GM12878 (cell line): ENCODE results near the gene DAZAP2. TPM values are rescaled to one million over a fixed set of nuclear protein-coding genes. Genes with fewer than 3 reads are reported as not detected.

Experiments
- CBX3 ChIP-seq: fragments of 200-600 bp; sonication (generic); IDR thresholded peaks from 2 replicates; pipeline ENCODE4 v1.6.1; 2016; ENCODE audit warnings: low read depth, borderline replicate concordance
- MEF2B ChIP-seq: fragments of 450-650 bp; IDR thresholded peaks from 2 replicates; pipeline ENCODE4 v1.6.1; 2018; ENCODE audit warnings: mild to moderate bottlenecking, moderate library complexity; ENCODE audit not compliant: partially characterized antibody, poor library complexity, severe bottlenecking
- RELA ChIP-seq: fragments of 450-650 bp; IDR thresholded peaks from 2 replicates; pipeline ENCODE4 v1.8.0; 2014; ENCODE audit warnings: borderline replicate concordance; ENCODE audit not compliant: partially characterized antibody
- polyA plus RNA-seq, 11 experiments: library from polyadenylated mRNA; depleted of rRNA in 4 of 11; unstranded in 6 of 11; stranded (reverse) in 5 of 11; fragments of >200 nt; fragmentation: Nextera tagmentation in 4 of 11; fragmentation: Illumina TruSeq in 1 of 11; extraction: Ambion mirVana in 4 of 11; extraction: Trizol in 1 of 11; gene quantifications; 1 replicate in 1 of 11; 2 replicates in 10 of 11; pipeline versions ENCODE4 v1.2.1 to v1.2.3, GENCODE V29; 2011 to 2016; ENCODE audit warnings: inconsistent platforms in 2 of 11, missing spikeins in 2 of 11, low read depth in 1 of 11
- total RNA-seq, 4 experiments: library from RNA; depleted of rRNA in 3 of 4; stranded (reverse); fragments of >200 nt in 3 of 4; fragmentation: Illumina TruSeq in 1 of 4; extraction: Trizol in 1 of 4; gene quantifications; 2 replicates each; pipeline versions ENCODE4 v1.2.1 to v1.2.3, GENCODE V29; 2013 to 2021
- TF ChIP-seq, protein P1 (sequence below): fragments of 450-650 bp; IDR thresholded peaks from 2 replicates; pipeline ENCODE4 v1.6.1; 2017; ENCODE audit warnings: mild to moderate bottlenecking
- TF ChIP-seq, protein P2 (sequence below): IDR thresholded peaks from 2 replicates; pipeline ENCODE4 v1.6.1; 2012; ENCODE audit warnings: low read length, inconsistent platforms
- TF ChIP-seq, protein P3 (sequence below): IDR thresholded peaks from 2 replicates; pipeline ENCODE4 v1.6.1; 2012; ENCODE audit warnings: mild to moderate bottlenecking, low read depth, low read length

Gene DAZAP2
- total and polyA plus RNA-seq, 10 of the 15 experiments (the other 5 are each of a cell fraction or from before 2014, with no cell fraction given) = 71.0 to 267 (median 158) TPM

DNA sequence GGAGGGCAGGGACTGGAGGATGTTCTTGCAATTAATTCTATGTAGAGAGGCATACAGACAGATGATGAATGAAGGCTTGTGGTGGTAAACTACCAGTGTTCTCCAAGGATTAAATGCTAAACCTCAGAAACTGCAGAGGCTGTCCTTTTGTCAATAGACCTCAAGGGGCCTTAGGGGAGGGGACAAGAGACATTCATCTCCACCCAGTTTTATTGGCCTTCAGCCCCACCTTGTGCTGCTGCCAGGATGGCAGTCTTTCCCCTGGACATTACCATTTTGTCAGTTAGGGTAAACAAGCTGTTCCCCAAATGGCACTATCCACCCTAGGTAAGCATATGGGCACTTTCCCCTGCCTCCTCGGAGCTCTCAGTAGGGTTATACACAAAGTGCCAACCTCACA, 36.5 kb downstream of the DAZAP2 start (continued):
- TF ChIP-seq, protein P1, sequence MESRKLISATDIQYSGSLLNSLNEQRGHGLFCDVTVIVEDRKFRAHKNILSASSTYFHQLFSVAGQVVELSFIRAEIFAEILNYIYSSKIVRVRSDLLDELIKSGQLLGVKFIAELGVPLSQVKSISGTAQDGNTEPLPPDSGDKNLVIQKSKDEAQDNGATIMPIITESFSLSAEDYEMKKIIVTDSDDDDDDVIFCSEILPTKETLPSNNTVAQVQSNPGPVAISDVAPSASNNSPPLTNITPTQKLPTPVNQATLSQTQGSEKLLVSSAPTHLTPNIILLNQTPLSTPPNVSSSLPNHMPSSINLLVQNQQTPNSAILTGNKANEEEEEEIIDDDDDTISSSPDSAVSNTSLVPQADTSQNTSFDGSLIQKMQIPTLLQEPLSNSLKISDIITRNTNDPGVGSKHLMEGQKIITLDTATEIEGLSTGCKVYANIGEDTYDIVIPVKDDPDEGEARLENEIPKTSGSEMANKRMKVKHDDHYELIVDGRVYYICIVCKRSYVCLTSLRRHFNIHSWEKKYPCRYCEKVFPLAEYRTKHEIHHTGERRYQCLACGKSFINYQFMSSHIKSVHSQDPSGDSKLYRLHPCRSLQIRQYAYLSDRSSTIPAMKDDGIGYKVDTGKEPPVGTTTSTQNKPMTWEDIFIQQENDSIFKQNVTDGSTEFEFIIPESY = no peak
- TF ChIP-seq MEF2B = no peak
- TF ChIP-seq RELA = no peak
- TF ChIP-seq CBX3 = no peak
- TF ChIP-seq, protein P2, sequence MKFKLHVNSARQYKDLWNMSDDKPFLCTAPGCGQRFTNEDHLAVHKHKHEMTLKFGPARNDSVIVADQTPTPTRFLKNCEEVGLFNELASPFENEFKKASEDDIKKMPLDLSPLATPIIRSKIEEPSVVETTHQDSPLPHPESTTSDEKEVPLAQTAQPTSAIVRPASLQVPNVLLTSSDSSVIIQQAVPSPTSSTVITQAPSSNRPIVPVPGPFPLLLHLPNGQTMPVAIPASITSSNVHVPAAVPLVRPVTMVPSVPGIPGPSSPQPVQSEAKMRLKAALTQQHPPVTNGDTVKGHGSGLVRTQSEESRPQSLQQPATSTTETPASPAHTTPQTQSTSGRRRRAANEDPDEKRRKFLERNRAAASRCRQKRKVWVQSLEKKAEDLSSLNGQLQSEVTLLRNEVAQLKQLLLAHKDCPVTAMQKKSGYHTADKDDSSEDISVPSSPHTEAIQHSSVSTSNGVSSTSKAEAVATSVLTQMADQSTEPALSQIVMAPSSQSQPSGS = no peak
- TF ChIP-seq, protein P3, sequence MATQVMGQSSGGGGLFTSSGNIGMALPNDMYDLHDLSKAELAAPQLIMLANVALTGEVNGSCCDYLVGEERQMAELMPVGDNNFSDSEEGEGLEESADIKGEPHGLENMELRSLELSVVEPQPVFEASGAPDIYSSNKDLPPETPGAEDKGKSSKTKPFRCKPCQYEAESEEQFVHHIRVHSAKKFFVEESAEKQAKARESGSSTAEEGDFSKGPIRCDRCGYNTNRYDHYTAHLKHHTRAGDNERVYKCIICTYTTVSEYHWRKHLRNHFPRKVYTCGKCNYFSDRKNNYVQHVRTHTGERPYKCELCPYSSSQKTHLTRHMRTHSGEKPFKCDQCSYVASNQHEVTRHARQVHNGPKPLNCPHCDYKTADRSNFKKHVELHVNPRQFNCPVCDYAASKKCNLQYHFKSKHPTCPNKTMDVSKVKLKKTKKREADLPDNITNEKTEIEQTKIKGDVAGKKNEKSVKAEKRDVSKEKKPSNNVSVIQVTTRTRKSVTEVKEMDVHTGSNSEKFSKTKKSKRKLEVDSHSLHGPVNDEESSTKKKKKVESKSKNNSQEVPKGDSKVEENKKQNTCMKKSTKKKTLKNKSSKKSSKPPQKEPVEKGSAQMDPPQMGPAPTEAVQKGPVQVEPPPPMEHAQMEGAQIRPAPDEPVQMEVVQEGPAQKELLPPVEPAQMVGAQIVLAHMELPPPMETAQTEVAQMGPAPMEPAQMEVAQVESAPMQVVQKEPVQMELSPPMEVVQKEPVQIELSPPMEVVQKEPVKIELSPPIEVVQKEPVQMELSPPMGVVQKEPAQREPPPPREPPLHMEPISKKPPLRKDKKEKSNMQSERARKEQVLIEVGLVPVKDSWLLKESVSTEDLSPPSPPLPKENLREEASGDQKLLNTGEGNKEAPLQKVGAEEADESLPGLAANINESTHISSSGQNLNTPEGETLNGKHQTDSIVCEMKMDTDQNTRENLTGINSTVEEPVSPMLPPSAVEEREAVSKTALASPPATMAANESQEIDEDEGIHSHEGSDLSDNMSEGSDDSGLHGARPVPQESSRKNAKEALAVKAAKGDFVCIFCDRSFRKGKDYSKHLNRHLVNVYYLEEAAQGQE = no peak
